Right atrium auricular region (tissue), 2 donors: ENCODE results near the gene DENND4A. TPM values are rescaled to one million over a fixed set of nuclear protein-coding genes. Genes with fewer than 3 reads are reported as not detected.
"Not testable (repeated sequence)": the region's sequence is repeated elsewhere in the genome, so short reads cannot be mapped to it uniquely, and the experiment has no call there.

Source experiments
- DNase-seq: peaks from one replicate; pipeline ENCODE4 v3.0.0-alpha.2; 2019; ENCODE audit warnings: low spot score
- H3K27ac ChIP-seq, 2 donors: fragments of 200-600 bp; sonication (generic); 1 replicate in 1 of 2; 2 replicates in 1 of 2; pipeline ENCODE4 v1.5.1; 2016 to 2019
- H3K27me3 ChIP-seq, 2 donors: fragments of 200-600 bp; sonication (generic); one replicate each; pipeline versions ENCODE4 v1.5.1 to v1.6.0; 2017 to 2019
- H3K36me3 ChIP-seq: fragments of 200-600 bp; sonication (generic); one replicate; pipeline ENCODE4 v1.5.1; 2016
- H3K4me1 ChIP-seq, 2 donors: fragments of 200-600 bp; sonication (generic); one replicate each; pipeline versions ENCODE4 v1.5.1 to v1.6.0; 2017 to 2019
- H3K4me3 ChIP-seq, 2 donors: fragments of 200-600 bp; sonication (generic); 1 replicate in 1 of 2; 2 replicates in 1 of 2; pipeline ENCODE4 v1.5.1; 2017 to 2019; ENCODE audit warnings: mild to moderate bottlenecking in 1 of 2, moderate library complexity in 1 of 2
- H3K9me3 ChIP-seq, 2 donors: fragments of 200-600 bp; sonication (generic); one replicate each; pipeline ENCODE4 v1.5.1; 2019
- CTCF ChIP-seq, 2 donors: fragments of 200-600 bp; sonication (generic); IDR thresholded peaks; one replicate each; pipeline ENCODE4 v1.5.1; 2019; ENCODE audit warnings: antibody characterized with exemption in 2 of 2
- total RNA-seq, 2 donors: library from RNA; depleted of rRNA; stranded (reverse); fragments of >200 nt; gene quantifications; one replicate each; pipeline ENCODE4 v1.1.0, GENCODE V29; 2016

DENND4A gene
- total RNA-seq, 2 donors from 2014 or later, result 15.2 to 19.4 TPM

- H3K4me1 ChIP-seq, result peaks cover 0 to 6% of the 10 kb centered on the region in 2 donors
- no peak for TF ChIP-seq CTCF (IDR thresholded peaks at IDR 0.05)
- DNase-seq, result no peak
Measured at GRCh38 chr15:65822316-65822715, 30.2 kb upstream of the DENND4A start.

GRCh38 chr15:65821070-65821469 is 29.0 kb upstream of the DENND4A start:
- Histone ChIP-seq H3K27me3 (no peaks in the 10 kb centered on the region), H3K4me3 (no peak overlapping the region), H3K27ac (no peak overlapping the region), H3K36me3 (no peaks in the 10 kb centered on the region), H3K9me3 (no peaks in the 10 kb centered on the region), H3K4me1 (peaks cover 0 to 6% of the 10 kb centered on the region in 2 donors)
- TF ChIP-seq CTCF (IDR thresholded peaks at IDR 0.05), result no peak
- no peak for DNase-seq

More at GRCh38 chr15:65822316-65822715, 30.2 kb upstream of the DENND4A start:
- no peak overlapping the region for H3K4me3 ChIP-seq
- no peaks in the 10 kb centered on the region for H3K27me3 ChIP-seq
- no peaks in the 10 kb centered on the region for H3K9me3 ChIP-seq
- no peak overlapping the region for H3K27ac ChIP-seq
- H3K36me3 ChIP-seq, result no peaks in the 10 kb centered on the region

- no peak for TF ChIP-seq CTCF (IDR thresholded peaks at IDR 0.05)
- H3K27ac ChIP-seq, result peak overlapping the region in 1 of 2 donors; percentile 37
- H3K4me1 ChIP-seq, result peaks cover 0 to 6% of the 10 kb centered on the region in 2 donors
- no peaks in the 10 kb centered on the region for H3K9me3 ChIP-seq
- H3K27me3 ChIP-seq, result no peaks in the 10 kb centered on the region
- no peaks in the 10 kb centered on the region for H3K36me3 ChIP-seq
- no peak overlapping the region for H3K4me3 ChIP-seq
- no peak for DNase-seq
Measured at GRCh38 chr15:65819563-65819960, 27.5 kb upstream of the DENND4A start.

GRCh38 chr15:65818927-65819562 is 27.0 kb upstream of the DENND4A start:
- H3K36me3 ChIP-seq, result no peaks in the 10 kb centered on the region
- no peak overlapping the region for H3K4me3 ChIP-seq
- no peak for TF ChIP-seq CTCF (IDR thresholded peaks at IDR 0.05)
- no peak for DNase-seq
- H3K27me3 ChIP-seq, result no peaks in the 10 kb centered on the region
- peak overlapping the region in 1 of 2 donors; percentile 37 for H3K27ac ChIP-seq
- no peaks in the 10 kb centered on the region for H3K9me3 ChIP-seq
- H3K4me1 ChIP-seq, result peaks cover 0 to 6% of the 10 kb centered on the region in 2 donors

GRCh38 chr15:65816441-65816840 is 24.3 kb upstream of the DENND4A start:
- H3K27me3 ChIP-seq, result no peaks in the 10 kb centered on the region
- H3K36me3 ChIP-seq, result no peaks in the 10 kb centered on the region
- no peak for DNase-seq
- peaks cover 0 to 11% of the 10 kb centered on the region in 2 donors for H3K9me3 ChIP-seq
- no peak overlapping the region for H3K4me3 ChIP-seq
- peaks cover 0 to 6% of the 10 kb centered on the region in 2 donors for H3K4me1 ChIP-seq
- no peak for TF ChIP-seq CTCF (IDR thresholded peaks at IDR 0.05)
- H3K27ac ChIP-seq, result no peak overlapping the region

GRCh38 chr15:65816008-65816407 is 23.9 kb upstream of the DENND4A start:
- H3K4me3 ChIP-seq, DNase-seq, H3K27me3 ChIP-seq, H3K27ac ChIP-seq, H3K4me1 ChIP-seq, H3K36me3 ChIP-seq: not testable (repeated sequence)
- H3K9me3 ChIP-seq, result peaks cover 0 to 16% of the 10 kb centered on the region in 2 donors

GRCh38 chr15:65814271-65814670 is 22.2 kb upstream of the DENND4A start:
- not testable (repeated sequence) for DNase-seq

More at GRCh38 chr15:65814271-65814670, 22.2 kb upstream of the DENND4A start:
- not testable (repeated sequence) for H3K36me3 ChIP-seq, H3K4me1 ChIP-seq, H3K27ac ChIP-seq, H3K4me3 ChIP-seq, H3K27me3 ChIP-seq
- H3K9me3 ChIP-seq, result peaks cover 0 to 18% of the 10 kb centered on the region in 2 donors
